ENCODE data around the gene STARD9. TPM values are rescaled to one million over a fixed set of nuclear protein-coding genes. Genes with fewer than 3 reads are reported as not detected.

STARD9 gene
- total and polyA plus RNA-seq, 2 of the 13 experiments (the other 11 are each of a cell fraction or from before 2014, with no cell fraction given) = 5.3 to 7.5 TPM

DNA sequence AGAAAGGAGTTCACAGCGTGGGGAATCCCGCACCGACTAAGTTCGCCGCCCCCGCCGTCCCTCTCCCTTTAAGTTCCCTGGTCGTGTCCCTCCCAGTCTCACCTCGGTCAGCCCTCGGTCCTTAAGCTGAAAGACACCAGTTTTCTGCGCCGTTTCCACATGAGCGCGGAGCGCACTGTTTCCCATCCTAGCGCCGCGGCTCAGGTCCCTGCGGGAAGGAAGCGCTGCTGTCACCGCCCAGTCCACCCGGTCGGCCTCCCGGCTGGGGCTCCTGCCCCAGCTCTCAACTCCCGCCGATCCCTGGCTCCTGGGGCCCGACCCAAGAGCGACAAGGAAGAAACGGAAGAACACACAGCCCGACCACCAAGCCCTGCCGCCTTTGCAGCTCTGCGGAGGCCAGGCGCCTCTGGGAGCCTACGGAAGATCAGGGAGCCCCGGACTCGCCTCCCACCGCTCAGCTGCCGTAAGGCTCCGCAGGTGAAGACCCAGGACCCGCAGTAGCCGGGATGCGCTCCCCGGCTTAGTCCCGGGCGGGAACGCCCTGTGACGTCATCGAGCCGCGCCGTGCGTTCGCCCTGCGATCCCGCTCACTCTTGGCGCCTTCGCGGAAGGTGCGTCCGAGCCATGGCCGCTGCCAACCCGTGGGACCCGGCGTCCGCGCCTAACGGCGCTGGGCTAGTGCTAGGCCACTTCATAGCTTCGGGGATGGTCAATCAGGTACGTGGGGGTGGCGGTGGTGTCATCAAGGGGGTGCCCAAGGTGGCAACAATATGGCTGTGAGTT, 27.0 kb upstream of the STARD9 start, which contains the start of the genes HAUS2 and LRRC57 (continued):
- TF ChIP-seq, protein P1, sequence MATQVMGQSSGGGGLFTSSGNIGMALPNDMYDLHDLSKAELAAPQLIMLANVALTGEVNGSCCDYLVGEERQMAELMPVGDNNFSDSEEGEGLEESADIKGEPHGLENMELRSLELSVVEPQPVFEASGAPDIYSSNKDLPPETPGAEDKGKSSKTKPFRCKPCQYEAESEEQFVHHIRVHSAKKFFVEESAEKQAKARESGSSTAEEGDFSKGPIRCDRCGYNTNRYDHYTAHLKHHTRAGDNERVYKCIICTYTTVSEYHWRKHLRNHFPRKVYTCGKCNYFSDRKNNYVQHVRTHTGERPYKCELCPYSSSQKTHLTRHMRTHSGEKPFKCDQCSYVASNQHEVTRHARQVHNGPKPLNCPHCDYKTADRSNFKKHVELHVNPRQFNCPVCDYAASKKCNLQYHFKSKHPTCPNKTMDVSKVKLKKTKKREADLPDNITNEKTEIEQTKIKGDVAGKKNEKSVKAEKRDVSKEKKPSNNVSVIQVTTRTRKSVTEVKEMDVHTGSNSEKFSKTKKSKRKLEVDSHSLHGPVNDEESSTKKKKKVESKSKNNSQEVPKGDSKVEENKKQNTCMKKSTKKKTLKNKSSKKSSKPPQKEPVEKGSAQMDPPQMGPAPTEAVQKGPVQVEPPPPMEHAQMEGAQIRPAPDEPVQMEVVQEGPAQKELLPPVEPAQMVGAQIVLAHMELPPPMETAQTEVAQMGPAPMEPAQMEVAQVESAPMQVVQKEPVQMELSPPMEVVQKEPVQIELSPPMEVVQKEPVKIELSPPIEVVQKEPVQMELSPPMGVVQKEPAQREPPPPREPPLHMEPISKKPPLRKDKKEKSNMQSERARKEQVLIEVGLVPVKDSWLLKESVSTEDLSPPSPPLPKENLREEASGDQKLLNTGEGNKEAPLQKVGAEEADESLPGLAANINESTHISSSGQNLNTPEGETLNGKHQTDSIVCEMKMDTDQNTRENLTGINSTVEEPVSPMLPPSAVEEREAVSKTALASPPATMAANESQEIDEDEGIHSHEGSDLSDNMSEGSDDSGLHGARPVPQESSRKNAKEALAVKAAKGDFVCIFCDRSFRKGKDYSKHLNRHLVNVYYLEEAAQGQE (IDR thresholded peaks at IDR 0.05; ENCODE audit: borderline replicate concordance in 1 of 2, low read depth in 1 of 2, low read length in 2 of 2) = no peak
- TF ChIP-seq DPF2 (CRISPR knock-in tag; IDR thresholded peaks at IDR 0.05; ENCODE audit: borderline replicate concordance, low read depth) (no peak), SMAD3 (CRISPR knock-in tag; IDR thresholded peaks at IDR 0.05) (peak; percentile 66; the same call in 1 of the 2 replicates), NCOA2 (CRISPR knock-in tag; IDR thresholded peaks at IDR 0.05) (peak; percentile 20; the same call in 1 of the 2 replicates), ZBTB20 (CRISPR knock-in tag; IDR thresholded peaks at IDR 0.05; ENCODE audit: borderline replicate concordance, low read depth) (peak; percentile 86; the same call in 1 of the 2 replicates), RFX5 (IDR thresholded peaks at IDR 0.05; ENCODE audit: low read depth, low read length) (peak; percentile 66; the same call in 1 of the 2 replicates), ZNF432 (CRISPR knock-in tag; IDR thresholded peaks at IDR 0.05; ENCODE audit: borderline replicate concordance) (no peak), NFIC (IDR thresholded peaks at IDR 0.05; ENCODE audit: low read length) (no peak), AGO1 (IDR thresholded peaks at IDR 0.05; ENCODE audit: low read depth, low read length, poor library complexity, severe bottlenecking) (peak; percentile 78), ISX (CRISPR knock-in tag; conservative IDR thresholded peaks at IDR 0.05) (no peak), MAFG (CRISPR knock-in tag; IDR thresholded peaks at IDR 0.05) (no peak; the same call in 1 of the 2 replicates), KDM2A (CRISPR knock-in tag; IDR thresholded peaks at IDR 0.05; ENCODE audit: borderline replicate concordance, low read depth) (peak; percentile 96), ZNF556 (CRISPR knock-in tag; IDR thresholded peaks at IDR 0.05; ENCODE audit: borderline replicate concordance) (no peak), HDAC6 (IDR thresholded peaks at IDR 0.05; ENCODE audit: low read depth, low read length) (no peak), ZNF619 (CRISPR knock-in tag; IDR thresholded peaks at IDR 0.05) (no peak)
- TF ChIP-seq, protein P2, sequence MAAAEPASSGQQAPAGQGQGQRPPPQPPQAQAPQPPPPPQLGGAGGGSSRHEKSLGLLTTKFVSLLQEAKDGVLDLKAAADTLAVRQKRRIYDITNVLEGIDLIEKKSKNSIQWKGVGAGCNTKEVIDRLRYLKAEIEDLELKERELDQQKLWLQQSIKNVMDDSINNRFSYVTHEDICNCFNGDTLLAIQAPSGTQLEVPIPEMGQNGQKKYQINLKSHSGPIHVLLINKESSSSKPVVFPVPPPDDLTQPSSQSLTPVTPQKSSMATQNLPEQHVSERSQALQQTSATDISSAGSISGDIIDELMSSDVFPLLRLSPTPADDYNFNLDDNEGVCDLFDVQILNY (CRISPR knock-in tag; conservative IDR thresholded peaks at IDR 0.05) = peak; percentile 90
- TF ChIP-seq, protein P3, sequence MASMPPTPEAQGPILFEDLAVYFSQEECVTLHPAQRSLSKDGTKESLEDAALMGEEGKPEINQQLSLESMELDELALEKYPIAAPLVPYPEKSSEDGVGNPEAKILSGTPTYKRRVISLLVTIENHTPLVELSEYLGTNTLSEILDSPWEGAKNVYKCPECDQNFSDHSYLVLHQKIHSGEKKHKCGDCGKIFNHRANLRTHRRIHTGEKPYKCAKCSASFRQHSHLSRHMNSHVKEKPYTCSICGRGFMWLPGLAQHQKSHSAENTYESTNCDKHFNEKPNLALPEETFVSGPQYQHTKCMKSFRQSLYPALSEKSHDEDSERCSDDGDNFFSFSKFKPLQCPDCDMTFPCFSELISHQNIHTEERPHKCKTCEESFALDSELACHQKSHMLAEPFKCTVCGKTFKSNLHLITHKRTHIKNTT (CRISPR knock-in tag; IDR thresholded peaks at IDR 0.05) = no peak
- TF ChIP-seq, protein P4, sequence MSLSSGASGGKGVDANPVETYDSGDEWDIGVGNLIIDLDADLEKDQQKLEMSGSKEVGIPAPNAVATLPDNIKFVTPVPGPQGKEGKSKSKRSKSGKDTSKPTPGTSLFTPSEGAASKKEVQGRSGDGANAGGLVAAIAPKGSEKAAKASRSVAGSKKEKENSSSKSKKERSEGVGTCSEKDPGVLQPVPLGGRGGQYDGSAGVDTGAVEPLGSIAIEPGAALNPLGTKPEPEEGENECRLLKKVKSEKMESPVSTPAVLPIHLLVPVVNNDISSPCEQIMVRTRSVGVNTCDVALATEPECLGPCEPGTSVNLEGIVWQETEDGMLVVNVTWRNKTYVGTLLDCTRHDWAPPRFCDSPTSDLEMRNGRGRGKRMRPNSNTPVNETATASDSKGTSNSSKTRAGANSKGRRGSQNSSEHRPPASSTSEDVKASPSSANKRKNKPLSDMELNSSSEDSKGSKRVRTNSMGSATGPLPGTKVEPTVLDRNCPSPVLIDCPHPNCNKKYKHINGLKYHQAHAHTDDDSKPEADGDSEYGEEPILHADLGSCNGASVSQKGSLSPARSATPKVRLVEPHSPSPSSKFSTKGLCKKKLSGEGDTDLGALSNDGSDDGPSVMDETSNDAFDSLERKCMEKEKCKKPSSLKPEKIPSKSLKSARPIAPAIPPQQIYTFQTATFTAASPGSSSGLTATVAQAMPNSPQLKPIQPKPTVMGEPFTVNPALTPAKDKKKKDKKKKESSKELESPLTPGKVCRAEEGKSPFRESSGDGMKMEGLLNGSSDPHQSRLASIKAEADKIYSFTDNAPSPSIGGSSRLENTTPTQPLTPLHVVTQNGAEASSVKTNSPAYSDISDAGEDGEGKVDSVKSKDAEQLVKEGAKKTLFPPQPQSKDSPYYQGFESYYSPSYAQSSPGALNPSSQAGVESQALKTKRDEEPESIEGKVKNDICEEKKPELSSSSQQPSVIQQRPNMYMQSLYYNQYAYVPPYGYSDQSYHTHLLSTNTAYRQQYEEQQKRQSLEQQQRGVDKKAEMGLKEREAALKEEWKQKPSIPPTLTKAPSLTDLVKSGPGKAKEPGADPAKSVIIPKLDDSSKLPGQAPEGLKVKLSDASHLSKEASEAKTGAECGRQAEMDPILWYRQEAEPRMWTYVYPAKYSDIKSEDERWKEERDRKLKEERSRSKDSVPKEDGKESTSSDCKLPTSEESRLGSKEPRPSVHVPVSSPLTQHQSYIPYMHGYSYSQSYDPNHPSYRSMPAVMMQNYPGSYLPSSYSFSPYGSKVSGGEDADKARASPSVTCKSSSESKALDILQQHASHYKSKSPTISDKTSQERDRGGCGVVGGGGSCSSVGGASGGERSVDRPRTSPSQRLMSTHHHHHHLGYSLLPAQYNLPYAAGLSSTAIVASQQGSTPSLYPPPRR (CRISPR knock-in tag; IDR thresholded peaks at IDR 0.05; ENCODE audit: borderline replicate concordance) = peak; percentile 37; the same call in 1 of the 2 replicates
